HepG2 (cell line): ENCODE results near the gene THOC7. TPM values are rescaled to one million over a fixed set of nuclear protein-coding genes. Genes with fewer than 3 reads are reported as not detected.

Experiments used
- BHLHE40 ChIP-seq: IDR thresholded peaks from 2 replicates; pipeline ENCODE4 v1.6.1; 2011; ENCODE audit warnings: low read length, improper control_type of control experiment
- MAFK ChIP-seq, 2 experiments: IDR thresholded peaks in 1 of 2; conservative IDR thresholded peaks in 1 of 2; 2 replicates each; pipeline ENCODE4 v1.6.1; 2011; ENCODE audit warnings: improper control_type of control experiment in 2 of 2, low read length in 2 of 2
- NFE2 ChIP-seq: sonication (generic); formaldehyde crosslinking; IDR thresholded peaks from 2 replicates; pipeline ENCODE4 v1.4.0; 2020; ENCODE audit warnings: missing genetic modification reagents
- NFRKB ChIP-seq: fragments of 450-650 bp; IDR thresholded peaks from 2 replicates; pipeline ENCODE4 v1.6.1; 2017
- PAWR ChIP-seq: sonication (generic); formaldehyde crosslinking; IDR thresholded peaks from 2 replicates; pipeline ENCODE4 v1.4.0; 2020; ENCODE audit warnings: missing genetic modification reagents, mild to moderate bottlenecking, borderline replicate concordance
- PTBP1 ChIP-seq: fragments of 200-400 bp; formaldehyde crosslinking; IDR thresholded peaks from 2 replicates; pipeline ENCODE4 v1.6.1; 2018; ENCODE audit warnings: low read length, low read depth; ENCODE audit not compliant: poor library complexity, severe bottlenecking
- RBAK ChIP-seq: sonication (generic); formaldehyde crosslinking; IDR thresholded peaks from 2 replicates; pipeline ENCODE4 v1.5.1; 2020; ENCODE audit warnings: mild to moderate bottlenecking, missing genetic modification reagents
- RFX3 ChIP-seq: IDR thresholded peaks from 2 replicates; pipeline ENCODE4 v1.6.1; 2016; ENCODE audit warnings: missing biosample characterization, missing genetic modification reagents
- RFXANK ChIP-seq: IDR thresholded peaks from 2 replicates; pipeline ENCODE4 v1.6.1; 2016
- SMARCE1 ChIP-seq: fragments of 450-650 bp; IDR thresholded peaks from 2 replicates; pipeline ENCODE4 v1.6.1; 2017; ENCODE audit warnings: borderline replicate concordance
- SNAI1 ChIP-seq: sonication (generic); formaldehyde crosslinking; IDR thresholded peaks from 2 replicates; pipeline ENCODE4 v1.5.0; 2020; ENCODE audit warnings: mild to moderate bottlenecking, missing genetic modification reagents, borderline replicate concordance
- SRSF4 ChIP-seq: fragments of 200-400 bp; formaldehyde crosslinking; IDR thresholded peaks from one replicate; pipeline ENCODE4 v1.6.1; 2018; ENCODE audit warnings: mild to moderate bottlenecking, low read depth, low read length, moderate library complexity; ENCODE audit not compliant: poor library complexity, severe bottlenecking
- SRY ChIP-seq: sonication (generic); formaldehyde crosslinking; IDR thresholded peaks from 2 replicates; pipeline ENCODE4 v1.8.0; 2022; ENCODE audit warnings: mild to moderate bottlenecking, missing genetic modification reagents
- ZFP90 ChIP-seq: sonication (generic); formaldehyde crosslinking; IDR thresholded peaks from 2 replicates; pipeline ENCODE4 v1.8.0; 2022; ENCODE audit warnings: missing genetic modification reagents, mild to moderate bottlenecking, inconsistent platforms, borderline replicate concordance
- ZNF33A ChIP-seq: sonication (generic); formaldehyde crosslinking; IDR thresholded peaks from 2 replicates; pipeline ENCODE4 v1.5.1; 2020; ENCODE audit warnings: missing genetic modification reagents, mild to moderate bottlenecking, moderate library complexity, borderline replicate concordance
- ZNF343 ChIP-seq: sonication (generic); formaldehyde crosslinking; IDR thresholded peaks from 2 replicates; pipeline ENCODE4 v1.4.0; 2020; ENCODE audit warnings: mild to moderate bottlenecking, missing genetic modification reagents
- ZSCAN21 ChIP-seq: sonication (generic); formaldehyde crosslinking; IDR thresholded peaks from 2 replicates; pipeline ENCODE4 v1.8.0; 2022; ENCODE audit warnings: mild to moderate bottlenecking, missing genetic modification reagents, moderate library complexity, borderline replicate concordance
- polyA plus RNA-seq, 8 experiments: library from polyadenylated mRNA; depleted of rRNA in 3 of 8; stranded (reverse) in 7 of 8; unstranded in 1 of 8; fragments of >200 nt; fragmentation: Illumina TruSeq in 4 of 8; extraction: Trizol in 4 of 8; gene quantifications; 2 replicates each; pipeline versions ENCODE4 v1.2.1 to v1.2.3, GENCODE V29; 2011 to 2016; ENCODE audit warnings: low read depth in 4 of 8, missing spikeins in 1 of 8, mixed read lengths in 1 of 8; ENCODE audit not compliant: insufficient read depth in 1 of 8
- total RNA-seq, 5 experiments: library from RNA; depleted of rRNA; stranded (reverse); fragments of >200 nt; fragmentation: Illumina TruSeq; extraction: Trizol; gene quantifications; 2 replicates each; pipeline ENCODE4 v1.2.3, GENCODE V29; 2016; ENCODE audit warnings: low read depth in 1 of 5
- TF ChIP-seq, protein P1 (sequence below): sonication (generic); formaldehyde crosslinking; IDR thresholded peaks from 2 replicates; pipeline ENCODE4 v1.8.0; 2022; ENCODE audit warnings: mild to moderate bottlenecking, missing genetic modification reagents, moderate library complexity
- TF ChIP-seq, protein P2 (sequence below): sonication (generic); formaldehyde crosslinking; IDR thresholded peaks from 2 replicates; pipeline ENCODE4 v1.5.0; 2020; ENCODE audit warnings: mild to moderate bottlenecking, missing genetic modification reagents
- TF ChIP-seq, protein P3 (sequence below): fragments of 450-650 bp; IDR thresholded peaks from 2 replicates; pipeline ENCODE4 v1.6.1; 2016
- TF ChIP-seq, protein P4 (sequence below): sonication (generic); formaldehyde crosslinking; IDR thresholded peaks from 2 replicates; pipeline ENCODE4 v1.9.0; 2021; ENCODE audit warnings: missing genetic modification reagents, mild to moderate bottlenecking, borderline replicate concordance

The THOC7 gene
- total and polyA plus RNA-seq, 2 of the 13 experiments (the other 11 are each of a cell fraction or from before 2014, with no cell fraction given) = 32.8 to 63.5 TPM

DNA sequence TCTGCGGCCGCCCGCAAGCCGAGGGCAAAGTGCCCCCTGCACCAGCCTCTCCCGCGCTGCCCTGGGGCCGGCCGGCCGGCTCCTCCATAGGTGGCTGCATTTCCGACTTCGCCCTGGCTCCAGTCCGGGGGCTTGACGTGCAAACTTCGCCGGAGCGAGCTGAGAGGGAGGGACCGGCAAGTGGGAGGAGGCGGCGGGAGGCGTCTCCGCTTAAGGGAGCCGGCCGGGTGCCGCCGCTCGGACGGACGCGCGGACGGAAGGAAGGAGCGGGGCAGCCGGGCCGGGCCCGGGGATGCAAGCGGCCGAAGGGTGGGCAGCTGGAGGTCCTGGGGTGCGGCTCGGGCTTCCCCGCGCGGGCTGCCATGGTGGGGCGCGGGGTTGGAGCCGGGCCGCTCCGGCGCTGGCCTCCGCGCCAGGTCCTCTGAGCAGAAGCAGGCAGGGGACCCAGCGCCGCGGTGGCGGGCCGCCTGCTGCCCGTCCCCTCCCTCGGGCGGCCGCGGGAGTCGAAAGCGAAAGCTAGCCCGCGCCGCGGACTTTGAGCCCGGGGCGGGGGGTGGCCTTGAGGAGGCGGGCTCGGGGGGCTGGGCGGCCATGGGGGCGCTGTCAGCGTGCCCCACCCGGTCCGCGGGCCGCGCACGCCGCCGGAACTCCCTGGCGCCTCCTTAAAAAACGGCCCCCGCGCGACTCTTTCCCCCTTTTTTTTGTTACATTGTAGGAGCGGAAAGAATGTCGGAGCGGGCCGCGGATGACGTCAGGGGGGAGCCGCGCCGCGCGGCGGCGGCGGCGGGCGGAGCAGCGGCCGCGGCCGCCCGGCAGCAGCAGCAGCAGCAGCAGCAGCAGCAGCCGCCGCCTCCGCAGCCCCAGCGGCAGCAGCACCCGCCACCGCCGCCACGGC, 48.5 kb upstream of the THOC7 start, which contains the start of gene SCAANT1 (continued):
- TF ChIP-seq NFE2 (CRISPR knock-in tag) = no peak
- no peak; the same call in 1 of the 2 replicates for TF ChIP-seq ZFP90 (CRISPR knock-in tag)
- no peak for TF ChIP-seq MAFK (conservative IDR thresholded peaks at IDR 0.05 in 1 of 2, IDR thresholded peaks at IDR 0.05 in 1 of 2; ENCODE audit: low read length in 2 of 2)
- no peak for TF ChIP-seq RFXANK
- TF ChIP-seq PAWR (CRISPR knock-in tag) = no peak
- peak; percentile 33; the same call in 1 of the 2 replicates for TF ChIP-seq SNAI1 (CRISPR knock-in tag)
- 0 out of 2 replicates have a peak, but pooled peaks have one; percentile 67 for TF ChIP-seq ZNF343 (CRISPR knock-in tag)
- TF ChIP-seq NFRKB = no peak
- TF ChIP-seq SMARCE1 = no peak
- no peak for TF ChIP-seq SRSF4
- TF ChIP-seq RFX3 (CRISPR knock-in tag) = no peak
- TF ChIP-seq, protein P1, sequence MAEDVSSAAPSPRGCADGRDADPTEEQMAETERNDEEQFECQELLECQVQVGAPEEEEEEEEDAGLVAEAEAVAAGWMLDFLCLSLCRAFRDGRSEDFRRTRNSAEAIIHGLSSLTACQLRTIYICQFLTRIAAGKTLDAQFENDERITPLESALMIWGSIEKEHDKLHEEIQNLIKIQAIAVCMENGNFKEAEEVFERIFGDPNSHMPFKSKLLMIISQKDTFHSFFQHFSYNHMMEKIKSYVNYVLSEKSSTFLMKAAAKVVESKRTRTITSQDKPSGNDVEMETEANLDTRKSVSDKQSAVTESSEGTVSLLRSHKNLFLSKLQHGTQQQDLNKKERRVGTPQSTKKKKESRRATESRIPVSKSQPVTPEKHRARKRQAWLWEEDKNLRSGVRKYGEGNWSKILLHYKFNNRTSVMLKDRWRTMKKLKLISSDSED (CRISPR knock-in tag) = no peak
- no peak for TF ChIP-seq RBAK (CRISPR knock-in tag)
- TF ChIP-seq SRY (CRISPR knock-in tag) = no peak
- TF ChIP-seq ZSCAN21 (CRISPR knock-in tag) = no peak; the same call in 1 of the 2 replicates
- TF ChIP-seq BHLHE40 = peak; percentile 39; the same call in 1 of the 2 replicates
- TF ChIP-seq, protein P2, sequence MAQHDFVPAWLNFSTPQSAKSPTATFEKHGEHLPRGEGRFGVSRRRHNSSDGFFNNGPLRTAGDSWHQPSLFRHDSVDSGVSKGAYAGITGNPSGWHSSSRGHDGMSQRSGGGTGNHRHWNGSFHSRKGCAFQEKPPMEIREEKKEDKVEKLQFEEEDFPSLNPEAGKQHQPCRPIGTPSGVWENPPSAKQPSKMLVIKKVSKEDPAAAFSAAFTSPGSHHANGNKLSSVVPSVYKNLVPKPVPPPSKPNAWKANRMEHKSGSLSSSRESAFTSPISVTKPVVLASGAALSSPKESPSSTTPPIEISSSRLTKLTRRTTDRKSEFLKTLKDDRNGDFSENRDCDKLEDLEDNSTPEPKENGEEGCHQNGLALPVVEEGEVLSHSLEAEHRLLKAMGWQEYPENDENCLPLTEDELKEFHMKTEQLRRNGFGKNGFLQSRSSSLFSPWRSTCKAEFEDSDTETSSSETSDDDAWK (CRISPR knock-in tag) = no peak
- TF ChIP-seq PTBP1 = no peak
- TF ChIP-seq, protein P3, sequence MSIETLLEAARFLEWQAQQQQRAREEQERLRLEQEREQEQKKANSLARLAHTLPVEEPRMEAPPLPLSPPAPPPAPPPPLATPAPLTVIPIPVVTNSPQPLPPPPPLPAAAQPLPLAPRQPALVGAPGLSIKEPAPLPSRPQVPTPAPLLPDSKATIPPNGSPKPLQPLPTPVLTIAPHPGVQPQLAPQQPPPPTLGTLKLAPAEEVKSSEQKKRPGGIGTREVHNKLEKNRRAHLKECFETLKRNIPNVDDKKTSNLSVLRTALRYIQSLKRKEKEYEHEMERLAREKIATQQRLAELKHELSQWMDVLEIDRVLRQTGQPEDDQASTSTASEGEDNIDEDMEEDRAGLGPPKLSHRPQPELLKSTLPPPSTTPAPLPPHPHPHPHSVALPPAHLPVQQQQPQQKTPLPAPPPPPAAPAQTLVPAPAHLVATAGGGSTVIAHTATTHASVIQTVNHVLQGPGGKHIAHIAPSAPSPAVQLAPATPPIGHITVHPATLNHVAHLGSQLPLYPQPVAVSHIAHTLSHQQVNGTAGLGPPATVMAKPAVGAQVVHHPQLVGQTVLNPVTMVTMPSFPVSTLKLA = no peak
- TF ChIP-seq, protein P4, sequence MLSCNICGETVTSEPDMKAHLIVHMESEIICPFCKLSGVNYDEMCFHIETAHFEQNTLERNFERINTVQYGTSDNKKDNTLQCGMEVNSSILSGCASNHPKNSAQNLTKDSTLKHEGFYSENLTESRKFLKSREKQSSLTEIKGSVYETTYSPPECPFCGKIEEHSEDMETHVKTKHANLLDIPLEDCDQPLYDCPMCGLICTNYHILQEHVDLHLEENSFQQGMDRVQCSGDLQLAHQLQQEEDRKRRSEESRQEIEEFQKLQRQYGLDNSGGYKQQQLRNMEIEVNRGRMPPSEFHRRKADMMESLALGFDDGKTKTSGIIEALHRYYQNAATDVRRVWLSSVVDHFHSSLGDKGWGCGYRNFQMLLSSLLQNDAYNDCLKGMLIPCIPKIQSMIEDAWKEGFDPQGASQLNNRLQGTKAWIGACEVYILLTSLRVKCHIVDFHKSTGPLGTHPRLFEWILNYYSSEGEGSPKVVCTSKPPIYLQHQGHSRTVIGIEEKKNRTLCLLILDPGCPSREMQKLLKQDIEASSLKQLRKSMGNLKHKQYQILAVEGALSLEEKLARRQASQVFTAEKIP (CRISPR knock-in tag) = no peak
- no peak for TF ChIP-seq ZNF33A
